GM20431 (cell line): ENCODE data around the gene NFIB.

Experiments
- in situ Hi-C: fragments of 300-500 bp; cut with MseI, MboI; formaldehyde crosslinking; loops from one replicate; pipeline ENCODE4 v1.15.0; 2020; ENCODE audit warnings: low sequenced_read_pairs; ENCODE audit not compliant: unreplicated experiment

The NFIB gene

GRCh38 chr9:14168381-14168780 lies 145.6 kb downstream of the NFIB start:
- in situ Hi-C loops, result no loop called here

GRCh38 chr9:14165376-14166035 lies 148.4 kb downstream of the NFIB start:
- in situ Hi-C loops, result no loop called here

GRCh38 chr9:14164908-14165307 lies 149.0 kb downstream of the NFIB start:
- in situ Hi-C loops, result no loop called here

GRCh38 chr9:14159440-14160216 lies 154.3 kb downstream of the NFIB start:
- in situ Hi-C loops, result no loop called here

- in situ Hi-C loops, result no loop called here
Measured at GRCh38 chr9:14158916-14159315, 155.0 kb downstream of the NFIB start.

- in situ Hi-C loops, result no loop called here
Measured at GRCh38 chr9:14158136-14158813, 155.7 kb downstream of the NFIB start.

GRCh38 chr9:14157191-14157590 lies 156.8 kb downstream of the NFIB start:
- in situ Hi-C loops, result no loop called here

- in situ Hi-C loops, result no loop called here
Measured at GRCh38 chr9:14156046-14156445, 157.9 kb downstream of the NFIB start.

GRCh38 chr9:14155237-14155636 lies 158.7 kb downstream of the NFIB start:
- in situ Hi-C loops, result no loop called here

GRCh38 chr9:14153310-14153720 lies 160.6 kb downstream of the NFIB start:
- in situ Hi-C loops, result no loop called here

GRCh38 chr9:14151451-14151850 lies 162.5 kb downstream of the NFIB start:
- in situ Hi-C loops, result no loop called here

- in situ Hi-C loops, result no loop called here
Measured at GRCh38 chr9:14148501-14149103, 165.3 kb downstream of the NFIB start.

- in situ Hi-C loops, result no loop called here
Measured at GRCh38 chr9:14147738-14148137, 166.2 kb downstream of the NFIB start.

GRCh38 chr9:14146201-14146874 lies 167.6 kb downstream of the NFIB start:
- in situ Hi-C loops, result no loop called here

- in situ Hi-C loops, result no loop called here
Measured at GRCh38 chr9:14144215-14144614, 169.7 kb downstream of the NFIB start.

- in situ Hi-C loops, result no loop called here
Measured at GRCh38 chr9:14141699-14142098, 172.2 kb downstream of the NFIB start.

GRCh38 chr9:14140096-14140697 lies 173.7 kb downstream of the NFIB start:
- in situ Hi-C loops, result no loop called here

- in situ Hi-C loops, result no loop called here
Measured at GRCh38 chr9:14139287-14139686, 174.7 kb downstream of the NFIB start.

- in situ Hi-C loops, result no loop called here
Measured at GRCh38 chr9:14136646-14137370, 177.1 kb downstream of the NFIB start.
